Natural killer cell treated with Interleukin-12 subunit alpha and Interleukin-12 subunit beta and Interleukin-15 and Interleukin-18, amount 100 ng/mL, for 72 hours (primary cell): Measurements from ENCODE around the gene APBB1IP. TPM values are rescaled to one million over a fixed set of nuclear protein-coding genes. Genes with fewer than 3 reads are reported as not detected.
"Not testable (repeated sequence)": the region's sequence is repeated elsewhere in the genome, so short reads cannot be mapped to it uniquely, and the experiment has no call there.

Source experiments
- ATAC-seq, 2 donors: fragments of 150-1000 bp; cut with Tn5 transposase in 1 of 2; sonication (Bioruptor Pico), chemical (Tn5 transposase) in 1 of 2; 2 replicates each; pipeline ENCODE4 v1.10.0; 2021
- DNase-seq: peaks from one replicate; pipeline ENCODE4 v3.0.0; 2022; ENCODE audit warnings: low spot score
- H3K27ac Mint-ChIP-seq, 2 donors: 1 replicate in 1 of 2; 2 replicates in 1 of 2; pipeline ENCODE4 v1.8.0; 2022; ENCODE audit warnings: mixed read lengths in 2 of 2, mild to moderate bottlenecking in 1 of 2, moderate library complexity in 1 of 2
- H3K27me3 Mint-ChIP-seq, 2 donors: 1 replicate in 1 of 2; 2 replicates in 1 of 2; pipeline ENCODE4 v1.8.0; 2022; ENCODE audit warnings: mixed read lengths in 2 of 2
- H3K36me3 Mint-ChIP-seq: one replicate; pipeline ENCODE4 v1.8.0; 2022; ENCODE audit warnings: mixed read lengths
- H3K4me1 Mint-ChIP-seq, 2 donors: 1 replicate in 1 of 2; 2 replicates in 1 of 2; pipeline ENCODE4 v1.8.0; 2022; ENCODE audit warnings: low read depth in 2 of 2, mixed read lengths in 2 of 2, mild to moderate bottlenecking in 1 of 2
- H3K4me3 Mint-ChIP-seq: one replicate; pipeline ENCODE4 v1.8.0; 2022; ENCODE audit warnings: mixed read lengths
- H3K9me3 Mint-ChIP-seq: 2 replicates; pipeline ENCODE4 v1.8.0; 2022; ENCODE audit warnings: mixed read lengths
- total RNA-seq, 2 donors: library from RNA; stranded (reverse); gene quantifications; one replicate each; pipeline ENCODE4 v1.2.3, GENCODE V29; 2022

Gene APBB1IP
- total RNA-seq, 2 donors from 2014 or later, result 42.2 to 58.0 TPM

DNA sequence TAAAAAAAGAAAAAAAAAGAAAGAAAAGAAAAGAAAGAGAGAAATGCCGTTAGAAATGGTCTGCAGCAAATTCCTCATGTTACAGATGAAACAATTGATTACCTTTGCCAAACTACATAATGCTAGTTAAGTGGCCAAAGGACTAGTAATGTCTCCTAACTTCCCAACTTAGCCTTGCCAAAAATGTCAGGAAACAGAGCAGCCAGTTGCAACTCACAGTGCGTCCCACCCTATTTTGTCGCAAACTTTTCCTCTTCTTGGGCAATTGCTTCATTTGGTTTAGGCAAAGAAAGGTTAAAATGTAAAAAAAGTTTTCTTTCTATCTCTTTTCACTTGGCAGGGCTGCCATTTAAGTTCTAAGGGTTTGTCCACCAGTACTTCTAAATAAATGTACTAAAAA, 53.1 kb downstream of the APBB1IP start:
- Mint-ChIP-seq H3K36me3 (peaks cover 14% of the 10 kb centered on the region), H3K27me3 (no peaks in the 10 kb centered on the region), H3K9me3 (no peaks in the 10 kb centered on the region), H3K27ac (no peak overlapping the region), H3K4me1 (peaks cover 32 to 36% of the 10 kb centered on the region in 2 donors), H3K4me3 (no peak overlapping the region)
- ATAC-seq (no peak), DNase-seq (no peak)

DNA sequence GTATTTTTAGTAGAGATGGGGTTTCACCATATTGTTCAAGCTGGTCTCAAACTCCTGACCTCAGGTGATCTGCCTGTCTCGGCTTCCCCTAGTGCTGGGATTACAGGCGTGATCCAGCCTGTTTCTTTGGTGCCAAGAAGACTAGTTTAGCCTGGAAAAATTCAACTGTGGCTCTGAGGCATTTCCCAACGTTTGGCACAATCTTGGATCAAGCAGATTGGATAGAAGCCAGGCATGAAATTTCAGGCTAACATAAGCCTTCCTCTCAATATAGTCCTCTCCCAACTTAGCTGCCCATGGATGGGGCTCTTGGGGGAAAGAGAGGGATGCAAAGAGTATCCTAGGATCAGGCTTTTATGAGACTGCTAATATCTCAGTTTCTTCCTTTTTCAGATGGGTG, 53.8 kb downstream of the APBB1IP start:
- peaks cover 25 to 29% of the 10 kb centered on the region in 2 donors for H3K4me1 Mint-ChIP-seq
- H3K27me3 Mint-ChIP-seq, result no peaks in the 10 kb centered on the region
- H3K36me3 Mint-ChIP-seq, result peaks cover 14% of the 10 kb centered on the region
- H3K4me3 Mint-ChIP-seq, result no peak overlapping the region
- H3K9me3 Mint-ChIP-seq, result no peaks in the 10 kb centered on the region
- peak overlapping the region in 1 of 2 donors; percentile 74 for H3K27ac Mint-ChIP-seq
- DNase-seq (no peak), ATAC-seq (no peak)

DNA sequence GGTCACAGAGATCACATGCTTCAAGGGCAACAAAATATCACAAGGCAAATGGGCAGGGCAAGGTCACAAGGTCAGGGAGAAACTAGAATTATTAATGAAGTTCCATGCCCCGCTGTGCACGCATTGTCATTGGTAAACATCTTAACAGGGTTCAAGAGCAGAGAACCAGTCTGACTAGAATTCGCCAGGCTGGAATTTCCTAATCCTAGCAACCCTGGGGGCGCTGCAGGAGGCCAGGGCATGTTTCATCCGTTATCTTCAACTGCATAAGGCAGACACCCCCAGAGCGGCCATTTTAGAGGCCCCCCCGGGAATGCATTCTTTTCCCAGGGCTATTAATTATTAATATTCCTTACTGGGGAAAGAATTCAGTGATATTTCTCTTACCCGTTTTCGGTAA, 54.6 kb downstream of the APBB1IP start:
- peak overlapping the region in 1 of 2 donors; percentile 74 for H3K27ac Mint-ChIP-seq
- DNase-seq, H3K27me3 Mint-ChIP-seq, H3K4me3 Mint-ChIP-seq, ATAC-seq, H3K9me3 Mint-ChIP-seq: not testable (repeated sequence)
- peaks cover 14% of the 10 kb centered on the region for H3K36me3 Mint-ChIP-seq
- peaks cover 18 to 22% of the 10 kb centered on the region in 2 donors for H3K4me1 Mint-ChIP-seq

DNA sequence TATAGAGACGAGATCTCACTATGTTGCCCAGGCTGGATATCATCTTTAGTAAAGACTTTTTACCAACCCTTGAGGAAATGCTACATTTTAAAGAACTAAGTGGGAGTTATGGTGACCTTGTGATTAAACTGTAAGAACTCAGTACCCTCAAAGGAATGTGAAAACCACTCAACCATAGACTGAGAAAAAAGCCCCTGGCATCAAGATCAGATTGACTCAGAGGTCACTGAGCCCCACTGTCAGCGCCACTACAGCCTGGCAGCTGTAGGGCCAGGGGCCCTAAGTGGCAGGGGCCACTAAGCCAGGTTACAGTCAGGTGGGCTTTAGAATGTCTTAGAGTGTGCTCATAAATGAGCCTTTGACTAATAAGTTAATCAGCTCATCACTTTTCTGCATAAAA, 55.9 kb downstream of the APBB1IP start:
- H3K4me1 Mint-ChIP-seq, result peaks cover 9 to 13% of the 10 kb centered on the region in 2 donors
- peaks cover 14% of the 10 kb centered on the region for H3K36me3 Mint-ChIP-seq
- H3K27me3 Mint-ChIP-seq, result no peaks in the 10 kb centered on the region
- H3K27ac Mint-ChIP-seq, result peak overlapping the region in 1 of 2 donors; percentile 53
- ATAC-seq, result no peak
- H3K9me3 Mint-ChIP-seq, result no peaks in the 10 kb centered on the region
- H3K4me3 Mint-ChIP-seq, result no peak overlapping the region
- DNase-seq, result no peak

DNA sequence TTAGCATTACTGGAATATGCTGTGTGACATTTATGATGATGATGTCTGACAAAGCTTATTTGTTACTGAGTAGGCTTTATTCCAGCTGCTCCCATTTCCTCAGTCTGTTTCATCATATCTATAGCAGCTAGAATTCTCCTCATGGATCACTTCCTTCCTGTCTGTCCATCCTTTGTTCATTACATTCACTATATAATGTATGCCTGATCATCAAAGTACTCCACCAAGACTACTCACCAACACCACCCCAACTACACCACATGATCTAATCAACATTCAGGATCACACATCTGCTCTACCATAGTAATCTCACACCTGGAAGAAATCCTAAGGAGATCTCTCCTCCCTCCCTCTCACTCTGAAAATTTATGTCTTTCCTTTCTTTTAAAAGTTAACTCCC, 61.3 kb downstream of the APBB1IP start:
- no peak overlapping the region for H3K4me3 Mint-ChIP-seq
- peaks cover 27% of the 10 kb centered on the region for H3K36me3 Mint-ChIP-seq
- no peak for ATAC-seq
- H3K27ac Mint-ChIP-seq, result peak overlapping the region in 1 of 2 donors; percentile 34
- H3K4me1 Mint-ChIP-seq, result peaks cover 13 to 14% of the 10 kb centered on the region in 2 donors
- H3K9me3 Mint-ChIP-seq, result no peaks in the 10 kb centered on the region
- H3K27me3 Mint-ChIP-seq, result no peaks in the 10 kb centered on the region
- DNase-seq, result no peak

DNA sequence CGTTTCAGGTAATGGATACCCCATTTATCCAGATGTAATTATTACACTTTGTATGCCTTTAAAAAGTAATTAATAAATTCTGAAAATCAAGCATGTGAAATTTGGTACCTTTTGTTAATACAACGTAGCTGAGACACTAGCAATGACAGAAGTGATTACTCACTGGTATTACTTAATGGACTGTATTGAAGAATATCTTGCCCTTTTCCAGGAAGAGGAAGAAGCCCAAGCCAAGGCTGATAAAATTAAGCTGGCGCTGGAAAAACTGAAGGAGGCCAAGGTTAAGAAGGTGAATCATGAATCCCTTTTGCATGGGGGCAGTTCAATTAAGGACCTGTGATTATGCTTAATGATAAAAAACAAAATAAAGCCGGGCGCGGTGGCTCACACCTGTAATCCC, 64.8 kb downstream of the APBB1IP start:
- peak overlapping the region in 1 of 2 donors; percentile 62 for H3K27ac Mint-ChIP-seq
- no peak overlapping the region for H3K4me3 Mint-ChIP-seq
- no peaks in the 10 kb centered on the region for H3K9me3 Mint-ChIP-seq
- peaks cover 48% of the 10 kb centered on the region for H3K36me3 Mint-ChIP-seq
- ATAC-seq (no peak), DNase-seq (no peak)
- H3K27me3 Mint-ChIP-seq, result no peaks in the 10 kb centered on the region
- peaks cover 26 to 29% of the 10 kb centered on the region in 2 donors for H3K4me1 Mint-ChIP-seq

DNA sequence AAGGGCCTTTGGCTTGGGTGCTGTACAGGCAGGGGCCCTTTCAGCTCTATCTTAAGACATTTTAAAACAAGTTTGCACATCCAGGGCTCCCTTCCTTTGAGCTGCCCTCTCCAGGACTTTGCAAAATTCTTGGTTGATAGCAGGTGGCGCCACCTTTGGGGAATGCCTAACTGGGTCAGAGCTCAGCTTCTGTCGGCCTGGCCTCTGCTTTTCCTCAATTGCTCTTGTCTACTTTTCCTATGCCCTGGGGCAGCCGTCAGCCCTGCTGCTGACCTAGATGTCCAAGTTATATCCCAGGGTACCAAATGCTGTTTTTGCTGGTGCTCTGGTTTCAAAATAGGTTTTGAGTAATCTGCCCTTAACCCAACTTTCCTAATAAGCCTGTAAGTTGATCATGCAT, 65.8 kb downstream of the APBB1IP start:
- ATAC-seq, result no peak
- Mint-ChIP-seq H3K27me3 (no peaks in the 10 kb centered on the region), H3K27ac (peak overlapping the region in 1 of 2 donors; percentile 29), H3K36me3 (peaks cover 48% of the 10 kb centered on the region), H3K4me3 (no peak overlapping the region), H3K9me3 (no peaks in the 10 kb centered on the region), H3K4me1 (peaks cover 27 to 29% of the 10 kb centered on the region in 2 donors)
- DNase-seq, result no peak

DNA sequence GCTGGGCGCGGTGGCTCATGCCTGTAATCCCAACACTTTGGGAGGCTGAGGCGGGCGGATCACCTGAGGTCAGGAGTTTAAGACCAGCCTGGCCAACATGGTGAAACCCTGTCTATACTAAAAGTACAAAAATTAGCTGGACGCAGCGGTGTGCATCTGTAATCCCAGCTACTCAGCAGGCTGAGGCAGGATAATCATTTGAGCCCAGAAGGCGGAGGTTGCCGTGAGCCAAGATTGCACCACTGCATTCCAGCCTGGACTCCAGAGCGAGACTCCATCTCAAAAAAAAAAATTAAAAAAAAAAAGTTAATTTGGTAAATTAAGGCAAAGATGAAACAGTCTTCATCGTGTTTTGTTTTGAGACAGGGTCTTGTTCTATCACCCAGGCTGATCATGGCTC, 66.3 kb downstream of the APBB1IP start:
- not testable (repeated sequence) for H3K9me3 Mint-ChIP-seq, H3K4me3 Mint-ChIP-seq, DNase-seq, ATAC-seq, H3K27me3 Mint-ChIP-seq, H3K27ac Mint-ChIP-seq
- peaks cover 27 to 31% of the 10 kb centered on the region in 2 donors for H3K4me1 Mint-ChIP-seq
- H3K36me3 Mint-ChIP-seq, result peaks cover 46% of the 10 kb centered on the region

DNA sequence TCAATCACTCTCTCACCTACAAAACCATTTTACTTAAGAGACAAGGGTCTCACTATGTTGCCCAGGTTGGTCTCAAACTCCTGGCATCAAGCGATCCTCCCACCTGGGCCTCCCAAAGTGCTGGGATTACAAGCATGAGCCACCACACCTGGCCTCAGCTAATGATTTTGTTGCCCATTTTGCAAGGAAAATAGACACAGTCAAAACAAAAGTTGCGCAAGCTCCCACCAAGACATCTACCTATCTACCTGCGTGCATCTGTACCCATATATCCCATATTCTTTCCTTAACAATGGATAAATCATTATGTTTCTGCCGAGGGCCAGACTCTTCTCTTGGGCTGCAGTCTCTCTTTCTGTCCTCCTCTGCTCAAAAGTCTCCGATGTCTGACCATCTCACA, 67.3 kb downstream of the APBB1IP start:
- no peaks in the 10 kb centered on the region for H3K9me3 Mint-ChIP-seq
- H3K36me3 Mint-ChIP-seq, result peaks cover 38% of the 10 kb centered on the region
- no peak overlapping the region for H3K4me3 Mint-ChIP-seq
- H3K27me3 Mint-ChIP-seq, result no peaks in the 10 kb centered on the region
- DNase-seq (no peak), ATAC-seq (no peak)
- H3K27ac Mint-ChIP-seq, result peak overlapping the region; percentile 11 to 73
- H3K4me1 Mint-ChIP-seq, result peaks cover 19 to 26% of the 10 kb centered on the region in 2 donors

DNA sequence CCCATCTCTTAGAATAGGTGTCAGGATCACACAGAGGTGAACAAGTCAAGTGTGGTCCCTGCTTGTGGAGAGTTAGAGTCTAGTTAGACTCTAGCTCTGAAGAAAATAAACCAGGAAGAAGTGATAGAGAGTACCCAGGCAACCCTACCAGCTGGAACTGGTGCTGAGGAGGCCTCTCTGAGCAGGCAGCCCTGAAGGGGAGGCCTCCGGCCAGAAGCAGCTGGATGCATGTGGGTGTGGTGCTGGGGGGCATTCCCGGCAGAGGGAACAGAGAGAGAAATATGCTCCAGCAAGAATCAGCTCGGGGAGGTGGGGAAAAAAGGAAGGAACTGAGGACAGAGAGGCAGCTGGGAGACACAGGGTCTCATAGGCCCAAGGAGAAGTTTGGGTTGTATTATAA, 68.6 kb downstream of the APBB1IP start:
- peaks cover 33% of the 10 kb centered on the region for H3K36me3 Mint-ChIP-seq
- H3K27me3 Mint-ChIP-seq, result no peaks in the 10 kb centered on the region
- H3K9me3 Mint-ChIP-seq, result no peaks in the 10 kb centered on the region
- H3K4me3 Mint-ChIP-seq, result no peak overlapping the region
- peak overlapping the region; percentile 73 to 91 for H3K27ac Mint-ChIP-seq
- ATAC-seq, result no peak
- DNase-seq, result no peak
- peaks cover 23 to 24% of the 10 kb centered on the region in 2 donors for H3K4me1 Mint-ChIP-seq

DNA sequence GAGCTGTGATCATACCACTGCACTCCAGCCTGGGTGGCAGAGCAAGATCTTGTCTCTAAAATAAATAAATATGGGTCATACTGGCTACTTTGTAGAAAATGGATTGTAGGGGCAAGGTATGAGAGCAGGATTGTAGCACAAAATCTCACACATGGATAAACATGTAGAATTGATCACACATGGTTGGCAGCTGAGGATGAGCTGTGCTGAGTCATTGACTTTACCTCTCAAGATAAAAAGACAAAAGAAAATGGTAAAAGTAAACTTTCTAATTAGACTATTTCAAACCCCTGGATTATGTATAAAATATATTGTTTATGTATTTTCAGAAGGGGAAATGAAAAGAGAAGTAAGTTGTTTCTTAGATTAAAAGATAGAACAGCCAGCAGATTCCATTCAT, 69.3 kb downstream of the APBB1IP start:
- Mint-ChIP-seq H3K4me1 (peaks cover 23 to 24% of the 10 kb centered on the region in 2 donors), H3K36me3 (peaks cover 35% of the 10 kb centered on the region), H3K9me3 (no peaks in the 10 kb centered on the region), H3K4me3 (no peak overlapping the region), H3K27ac (peak overlapping the region; percentile 73 to 91), H3K27me3 (no peaks in the 10 kb centered on the region)
- no peak for ATAC-seq
- DNase-seq, result no peak

DNA sequence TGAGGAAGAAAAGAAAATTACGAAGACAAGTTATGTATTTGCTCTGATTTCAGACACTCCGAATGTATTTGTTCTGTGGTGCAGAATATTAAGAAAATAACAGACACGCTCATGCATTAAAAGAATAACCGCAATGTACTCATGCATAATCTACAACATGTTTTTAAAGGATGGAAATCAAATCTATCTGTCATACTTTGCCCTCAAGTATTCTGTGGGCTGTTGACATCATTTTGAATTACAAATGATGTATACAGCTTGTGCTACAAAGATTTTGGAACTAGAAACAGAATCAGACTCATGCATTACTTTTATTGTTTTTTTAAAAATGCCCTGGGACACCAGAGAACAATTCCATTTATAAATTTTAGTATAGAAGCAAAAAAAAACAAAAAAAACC, 69.9 kb downstream of the APBB1IP start:
- Mint-ChIP-seq H3K4me3 (no peak overlapping the region), H3K9me3 (no peaks in the 10 kb centered on the region), H3K27me3 (no peaks in the 10 kb centered on the region), H3K36me3 (peaks cover 37% of the 10 kb centered on the region), H3K4me1 (peaks cover 23 to 24% of the 10 kb centered on the region in 2 donors), H3K27ac (peak overlapping the region; percentile 73 to 91)
- no peak for ATAC-seq
- no peak for DNase-seq

DNA sequence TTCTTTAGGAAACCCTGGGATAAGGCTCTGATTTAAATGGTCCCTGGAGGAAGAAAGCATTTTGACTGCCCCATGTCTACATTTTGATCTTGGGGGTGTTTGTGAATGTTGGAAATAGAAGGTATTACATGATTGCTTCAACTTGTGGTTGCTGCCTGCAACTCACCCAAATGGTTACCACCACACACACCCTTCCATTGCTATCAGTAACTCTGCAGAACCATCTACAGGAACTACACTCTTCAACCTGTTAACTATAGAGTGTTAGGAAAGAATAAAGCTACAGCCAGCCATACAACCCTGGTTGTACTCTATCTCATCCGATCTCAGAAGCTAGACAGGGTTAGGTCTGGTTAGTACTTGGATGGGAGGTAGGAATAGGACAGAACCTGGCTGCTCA, 71.2 kb downstream of the APBB1IP start:
- H3K9me3 Mint-ChIP-seq, result no peaks in the 10 kb centered on the region
- peaks cover 21 to 27% of the 10 kb centered on the region in 2 donors for H3K4me1 Mint-ChIP-seq
- ATAC-seq (no peak), DNase-seq (no peak)
- peaks cover 48% of the 10 kb centered on the region for H3K36me3 Mint-ChIP-seq
- H3K27me3 Mint-ChIP-seq, result no peaks in the 10 kb centered on the region
- peak overlapping the region in 1 of 2 donors; percentile 65 for H3K27ac Mint-ChIP-seq
- H3K4me3 Mint-ChIP-seq, result no peak overlapping the region

DNA sequence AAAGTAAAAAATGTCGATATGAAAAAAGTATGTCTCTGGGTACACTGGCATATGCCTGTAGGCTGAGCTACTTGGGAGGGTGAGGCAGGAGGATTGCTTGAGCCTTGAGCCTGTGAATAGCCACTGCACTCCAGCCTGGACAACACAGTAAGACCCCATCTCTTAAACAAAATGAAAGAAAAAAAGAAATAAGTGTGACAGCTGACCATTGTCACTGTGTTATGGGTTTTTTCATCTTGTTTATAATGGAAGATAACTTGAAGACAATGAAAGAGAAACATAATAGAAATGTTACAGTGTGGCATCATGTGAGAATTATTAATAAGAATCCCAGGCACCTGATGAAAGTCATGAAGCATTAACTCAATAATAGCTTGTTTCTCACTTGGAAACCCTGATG, 75.0 kb downstream of the APBB1IP start:
- H3K27ac Mint-ChIP-seq, result no peak overlapping the region
- no peaks in the 10 kb centered on the region for H3K27me3 Mint-ChIP-seq
- peaks cover 28% of the 10 kb centered on the region for H3K36me3 Mint-ChIP-seq
- no peaks in the 10 kb centered on the region for H3K9me3 Mint-ChIP-seq
- DNase-seq (no peak), ATAC-seq (no peak)
- no peak overlapping the region for H3K4me3 Mint-ChIP-seq
- peaks cover 8 to 18% of the 10 kb centered on the region in 2 donors for H3K4me1 Mint-ChIP-seq

DNA sequence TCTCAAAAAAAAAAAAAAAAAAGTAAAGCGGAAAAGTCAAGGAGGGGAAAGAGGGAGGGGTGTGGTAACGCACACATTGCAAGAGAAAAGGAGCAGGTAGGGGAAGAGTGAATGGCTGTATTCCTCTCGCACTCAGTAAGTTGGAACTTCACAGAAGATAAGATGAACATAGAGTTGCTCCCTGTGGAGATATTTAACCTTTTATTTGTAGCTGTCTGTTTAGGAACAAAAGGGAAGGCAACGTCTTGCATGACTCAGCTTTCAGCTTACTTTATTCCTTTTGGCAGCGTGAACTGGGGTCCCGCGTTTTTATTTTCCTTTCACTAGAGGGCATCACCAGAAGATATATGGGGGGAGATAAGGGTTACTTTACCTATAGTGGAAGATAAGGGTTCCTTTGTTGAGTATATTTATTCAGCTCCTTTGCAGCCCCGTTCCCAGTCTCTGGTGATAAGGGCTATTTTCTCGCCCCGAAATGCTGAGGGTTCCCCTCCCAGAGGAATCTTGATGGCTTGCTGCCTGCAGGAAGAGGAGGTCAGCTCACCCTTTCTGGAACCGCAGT, 78.5 kb downstream of the APBB1IP start:
- peaks cover 31% of the 10 kb centered on the region for H3K36me3 Mint-ChIP-seq
- no peak for ATAC-seq
- no peak overlapping the region for H3K27ac Mint-ChIP-seq
- peaks cover 22 to 23% of the 10 kb centered on the region in 2 donors for H3K4me1 Mint-ChIP-seq
- H3K4me3 Mint-ChIP-seq, result no peak overlapping the region
- no peaks in the 10 kb centered on the region for H3K27me3 Mint-ChIP-seq
- H3K9me3 Mint-ChIP-seq, result no peaks in the 10 kb centered on the region
- DNase-seq, result no peak
